CD4-positive, alpha-beta T cell treated with Interleukin-6 for 4 hours (primary cell): ENCODE data around the gene AXIN2.

ENCODE experiments used
- DNase-seq: peaks from one replicate; pipeline ENCODE4 v3.0.0-alpha.2; 2020; ENCODE audit warnings: mixed read lengths

The AXIN2 gene, protein sequence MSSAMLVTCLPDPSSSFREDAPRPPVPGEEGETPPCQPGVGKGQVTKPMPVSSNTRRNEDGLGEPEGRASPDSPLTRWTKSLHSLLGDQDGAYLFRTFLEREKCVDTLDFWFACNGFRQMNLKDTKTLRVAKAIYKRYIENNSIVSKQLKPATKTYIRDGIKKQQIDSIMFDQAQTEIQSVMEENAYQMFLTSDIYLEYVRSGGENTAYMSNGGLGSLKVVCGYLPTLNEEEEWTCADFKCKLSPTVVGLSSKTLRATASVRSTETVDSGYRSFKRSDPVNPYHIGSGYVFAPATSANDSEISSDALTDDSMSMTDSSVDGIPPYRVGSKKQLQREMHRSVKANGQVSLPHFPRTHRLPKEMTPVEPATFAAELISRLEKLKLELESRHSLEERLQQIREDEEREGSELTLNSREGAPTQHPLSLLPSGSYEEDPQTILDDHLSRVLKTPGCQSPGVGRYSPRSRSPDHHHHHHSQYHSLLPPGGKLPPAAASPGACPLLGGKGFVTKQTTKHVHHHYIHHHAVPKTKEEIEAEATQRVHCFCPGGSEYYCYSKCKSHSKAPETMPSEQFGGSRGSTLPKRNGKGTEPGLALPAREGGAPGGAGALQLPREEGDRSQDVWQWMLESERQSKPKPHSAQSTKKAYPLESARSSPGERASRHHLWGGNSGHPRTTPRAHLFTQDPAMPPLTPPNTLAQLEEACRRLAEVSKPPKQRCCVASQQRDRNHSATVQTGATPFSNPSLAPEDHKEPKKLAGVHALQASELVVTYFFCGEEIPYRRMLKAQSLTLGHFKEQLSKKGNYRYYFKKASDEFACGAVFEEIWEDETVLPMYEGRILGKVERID

DNA sequence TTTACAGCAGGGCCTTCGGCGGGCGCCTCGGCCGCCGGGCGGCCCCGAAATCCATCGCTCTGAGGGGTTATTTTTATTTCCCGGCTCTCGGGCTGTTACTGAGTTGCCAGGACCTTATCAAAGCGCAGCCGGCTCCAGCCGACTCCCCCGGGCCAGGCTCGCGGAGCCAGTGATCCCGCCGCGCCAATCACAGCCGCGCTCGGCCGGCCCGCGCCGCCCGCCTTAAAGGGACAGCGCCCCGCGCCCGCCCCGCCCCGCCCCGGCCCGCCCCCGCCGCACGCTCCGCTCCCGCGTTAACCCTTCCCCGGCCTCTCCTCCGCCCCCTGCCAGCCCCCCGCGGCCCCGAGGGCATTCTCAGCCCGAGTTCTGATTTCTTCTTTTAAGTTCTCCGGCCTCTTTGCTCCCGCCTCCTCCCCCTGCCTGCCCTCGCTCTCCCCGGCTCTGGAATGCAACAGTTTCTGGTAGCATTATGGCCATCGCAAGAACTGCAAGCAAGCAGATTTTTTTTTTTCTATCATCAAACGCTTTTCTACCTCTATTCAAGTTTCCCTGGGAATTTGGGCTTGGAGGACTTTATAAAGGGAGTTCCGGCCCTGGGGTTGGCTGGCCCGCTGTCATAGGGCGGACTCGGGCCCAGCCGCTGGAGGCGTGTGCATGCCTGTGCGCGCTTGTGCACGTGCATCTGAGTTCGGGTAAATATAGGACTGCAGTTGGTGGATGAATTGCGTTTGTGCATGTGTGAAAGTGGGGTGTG, at the start of gene AXIN2:
Gene AXIN2 (minus strand): TSS at position 197 of the 754 bp plus-strand sequence. CDS start 3,028 bp downstream, outside the sequence.
- peak; percentile 92 for DNase-seq

DNA sequence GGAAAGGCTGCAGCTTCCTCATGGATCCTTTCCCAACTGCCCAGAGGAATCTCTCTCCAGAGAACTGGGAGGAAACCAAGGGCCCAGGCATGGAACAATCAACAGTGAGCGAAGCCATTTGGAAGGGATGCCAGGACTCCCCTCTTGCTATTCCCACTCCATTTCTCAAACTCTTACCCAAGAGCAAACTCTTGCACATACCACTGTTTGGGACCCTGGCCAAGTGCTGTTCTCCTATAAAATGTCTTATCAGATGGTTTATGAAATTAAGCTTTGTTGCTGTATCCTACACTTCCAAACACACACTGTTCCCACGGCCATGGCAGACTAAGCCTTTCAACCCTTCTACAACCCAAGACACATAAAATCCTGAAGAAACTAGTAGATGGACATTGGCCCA, 48.3 kb upstream of the AXIN2 start:
- no peak for DNase-seq

DNA sequence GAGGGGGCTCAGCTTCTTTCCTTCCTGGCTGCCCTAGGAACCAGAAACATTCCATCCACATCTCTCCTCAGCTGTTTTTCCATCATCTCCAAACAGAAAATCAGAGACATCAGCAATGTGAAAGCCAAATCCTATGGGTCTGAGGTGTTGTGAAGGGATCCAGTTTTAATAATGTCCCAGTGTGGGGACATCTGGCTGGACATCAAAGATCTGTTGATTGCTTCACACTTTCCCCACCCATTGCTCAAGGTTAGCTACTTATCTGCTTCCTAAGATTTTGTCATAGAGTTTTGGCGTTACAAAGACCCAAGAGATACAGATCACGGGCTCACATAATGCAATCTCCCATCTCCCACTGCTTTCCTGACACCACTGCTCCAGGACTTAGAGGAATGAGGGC, 47.8 kb upstream of the AXIN2 start:
- DNase-seq, result no peak

DNA sequence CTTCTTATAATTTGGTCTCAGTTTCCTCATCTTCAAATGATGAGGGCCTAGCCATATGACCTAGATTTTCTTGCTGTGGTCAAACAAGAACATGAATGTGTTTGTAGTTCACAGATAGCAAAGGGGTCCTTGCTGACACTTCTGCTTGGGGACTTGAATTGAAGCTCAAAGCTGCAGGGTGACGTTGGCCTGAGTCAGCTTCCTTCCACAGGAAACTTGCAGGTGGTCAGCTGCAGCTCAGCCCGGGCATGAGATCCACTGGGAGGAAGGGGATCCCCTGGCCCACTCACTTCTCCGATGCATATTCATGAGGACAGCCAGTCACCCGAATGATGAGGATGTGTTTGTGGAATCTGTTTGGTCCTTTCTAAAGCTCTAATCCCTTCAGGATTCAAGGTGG, 42.6 kb upstream of the AXIN2 start:
- DNase-seq, result no peak

DNA sequence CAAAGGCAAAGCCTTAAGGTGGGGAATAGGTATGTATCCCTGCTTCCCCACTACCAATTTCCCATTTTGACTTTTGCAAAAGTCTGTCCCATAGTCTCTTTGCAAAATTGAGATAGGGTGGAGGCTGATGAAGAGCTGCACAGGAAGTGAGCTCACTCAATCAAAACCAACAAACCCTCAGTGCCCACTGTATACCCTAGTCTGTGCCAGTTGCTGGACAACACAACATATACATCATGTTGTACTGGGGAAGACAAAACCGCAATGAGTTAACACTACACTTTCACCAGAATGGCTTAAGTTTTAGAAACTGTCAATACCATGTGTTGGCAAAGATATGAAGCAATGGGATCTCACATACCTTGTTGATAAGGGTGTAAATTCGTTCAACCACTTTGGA, 40.4 kb upstream of the AXIN2 start:
- DNase-seq, result no peak

DNA sequence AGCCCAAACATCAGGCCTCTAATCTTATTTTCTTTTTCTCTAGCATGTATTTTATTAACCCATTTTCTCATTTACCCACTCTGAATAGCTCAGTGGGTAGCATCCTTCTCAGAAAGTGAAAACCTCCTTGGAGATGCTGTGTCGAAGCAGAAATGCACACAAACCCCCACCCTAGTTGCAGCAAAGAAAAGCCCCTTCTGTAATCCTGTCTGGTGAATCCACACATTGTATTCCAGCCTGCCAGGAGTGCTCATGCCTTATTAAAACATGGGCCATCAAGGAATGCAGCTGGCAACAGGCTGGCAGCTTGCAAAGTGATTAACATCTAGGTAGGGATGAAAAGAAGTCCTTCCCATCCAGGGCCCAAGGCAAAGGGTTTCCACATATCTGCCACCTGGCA, 39.7 kb upstream of the AXIN2 start:
- DNase-seq, result no peak

DNA sequence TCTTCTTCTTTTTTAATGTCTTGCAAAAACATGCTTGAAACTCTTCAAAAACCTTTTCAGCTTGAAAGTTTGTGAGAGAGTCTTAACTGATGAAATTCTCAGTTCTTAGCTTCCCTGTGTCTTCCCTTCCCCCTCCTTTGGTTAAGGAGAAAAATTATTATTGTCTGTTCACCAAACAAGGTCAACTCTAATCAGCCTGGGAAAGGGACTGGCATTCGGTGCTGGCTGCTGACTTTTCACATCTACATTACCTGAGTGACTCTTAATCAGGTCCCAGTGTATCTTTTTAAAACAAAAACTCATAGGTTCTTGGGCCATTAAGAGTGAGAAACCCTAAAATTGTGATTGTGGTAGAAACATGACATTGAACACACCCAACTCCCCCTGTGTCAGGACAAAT, 39.1 kb upstream of the AXIN2 start:
- no peak for DNase-seq

DNA sequence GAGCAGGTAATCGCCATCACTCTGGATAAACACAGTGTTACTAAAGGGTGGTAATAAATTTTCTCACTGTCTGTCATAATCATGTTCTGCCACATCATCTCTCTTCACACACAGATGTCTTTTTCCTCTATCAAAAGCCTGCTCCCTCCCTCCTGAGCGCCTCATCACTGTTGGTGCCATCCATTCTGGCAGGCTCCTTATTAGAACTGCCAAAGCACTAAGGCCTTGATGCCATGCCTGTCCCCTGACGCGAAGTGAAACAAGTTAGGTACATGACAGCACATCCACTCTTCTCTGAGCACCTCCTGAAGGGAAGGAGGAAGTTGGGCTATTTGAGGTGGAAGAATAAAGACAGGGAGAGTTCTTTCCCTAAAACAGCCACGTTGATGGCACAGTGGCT, 38.2 kb upstream of the AXIN2 start:
- no peak for DNase-seq

DNA sequence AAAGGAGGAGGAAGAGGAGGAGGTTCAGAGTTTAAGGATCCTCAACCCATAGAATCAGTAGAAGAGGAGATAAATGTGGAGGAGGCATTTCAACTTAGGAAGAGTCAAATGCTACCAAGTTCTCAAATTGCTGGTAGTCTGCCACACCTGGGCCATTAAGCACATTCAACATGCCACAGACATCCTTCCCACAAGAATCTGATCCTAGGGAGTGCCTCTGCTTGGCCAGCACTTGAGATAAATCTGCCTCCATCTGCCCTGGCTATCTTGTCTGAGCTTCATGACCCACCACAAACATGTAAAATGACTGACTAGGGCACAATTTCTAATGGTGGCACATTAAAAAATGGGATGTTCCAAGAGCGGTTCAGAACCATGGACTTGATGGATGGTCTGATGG, 37.3 kb upstream of the AXIN2 start:
- DNase-seq, result no peak

DNA sequence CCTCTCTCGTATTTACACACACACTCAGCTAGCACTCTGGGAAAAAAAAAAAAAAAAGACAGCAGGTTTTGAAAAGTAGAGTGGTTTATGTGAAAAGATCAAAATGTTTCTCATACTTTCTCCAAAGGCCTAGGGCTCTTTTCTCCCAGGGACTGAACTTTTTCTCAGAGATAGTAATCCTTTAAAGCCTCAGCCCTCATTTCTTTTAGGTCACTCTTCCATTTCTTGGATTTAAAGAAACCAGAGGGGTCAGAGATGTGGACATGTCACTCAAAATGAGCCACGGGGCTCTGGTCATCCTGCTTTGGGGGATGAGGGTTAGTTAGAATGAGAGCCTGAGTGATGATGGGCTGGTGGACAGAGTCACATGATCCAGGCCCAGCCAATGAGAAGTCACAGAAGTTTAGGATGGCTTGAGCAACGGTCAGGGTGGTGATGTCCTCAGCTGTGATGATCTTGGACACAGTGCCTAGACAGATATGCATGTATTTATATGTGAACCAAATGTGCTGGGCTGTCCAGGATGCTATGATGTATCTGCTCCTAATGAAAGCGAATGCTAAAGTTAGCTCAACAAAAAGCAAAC, 33.7 kb upstream of the AXIN2 start:
- DNase-seq, result no peak

DNA sequence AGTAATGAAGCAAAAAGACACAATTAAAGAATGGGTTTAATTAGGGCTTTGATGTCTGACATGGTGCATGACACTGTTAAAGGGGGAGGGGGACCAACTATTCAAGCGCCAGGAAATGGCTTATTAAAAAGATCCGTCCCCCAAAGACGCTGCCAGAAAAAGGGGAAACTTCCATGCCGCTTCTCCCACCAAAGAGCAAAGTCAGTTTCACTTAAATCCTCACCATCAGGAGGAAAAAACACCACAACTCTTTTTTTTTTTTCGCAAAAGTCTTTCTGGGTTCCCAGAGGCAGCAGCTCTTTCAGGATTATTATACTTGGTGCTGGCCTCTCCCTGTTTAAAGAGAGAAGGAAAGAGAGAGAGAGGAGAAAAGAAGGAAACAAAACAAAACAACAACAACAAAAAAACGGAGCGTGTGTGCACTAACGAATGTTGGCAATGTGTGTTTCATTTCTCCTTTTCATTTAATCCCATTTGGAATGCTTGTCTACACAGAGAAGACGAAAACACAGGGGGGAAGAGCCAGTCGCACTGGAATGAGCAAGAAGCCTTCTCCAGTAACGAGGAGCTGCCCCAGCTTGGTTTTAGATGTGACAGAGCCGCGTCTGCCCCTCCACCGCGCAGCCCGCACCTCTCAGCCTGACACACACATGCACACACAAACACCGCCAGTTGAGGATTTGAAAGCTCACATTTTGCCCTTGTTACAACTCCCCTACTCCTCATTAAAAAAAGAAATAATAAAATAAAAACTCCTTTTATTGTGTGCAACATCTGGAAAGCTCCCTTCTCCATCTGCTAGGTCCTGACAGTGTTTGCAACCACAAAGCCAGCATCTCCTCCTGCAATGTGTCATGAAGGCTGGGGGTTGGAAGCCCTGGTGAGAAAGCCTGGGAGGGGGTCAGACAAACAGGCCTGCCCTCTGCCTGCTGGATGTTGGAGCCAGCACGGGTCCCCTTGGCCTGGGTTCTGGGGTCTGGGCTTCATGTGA, 32.7 kb upstream of the AXIN2 start:
- peak; percentile 24 for DNase-seq

DNA sequence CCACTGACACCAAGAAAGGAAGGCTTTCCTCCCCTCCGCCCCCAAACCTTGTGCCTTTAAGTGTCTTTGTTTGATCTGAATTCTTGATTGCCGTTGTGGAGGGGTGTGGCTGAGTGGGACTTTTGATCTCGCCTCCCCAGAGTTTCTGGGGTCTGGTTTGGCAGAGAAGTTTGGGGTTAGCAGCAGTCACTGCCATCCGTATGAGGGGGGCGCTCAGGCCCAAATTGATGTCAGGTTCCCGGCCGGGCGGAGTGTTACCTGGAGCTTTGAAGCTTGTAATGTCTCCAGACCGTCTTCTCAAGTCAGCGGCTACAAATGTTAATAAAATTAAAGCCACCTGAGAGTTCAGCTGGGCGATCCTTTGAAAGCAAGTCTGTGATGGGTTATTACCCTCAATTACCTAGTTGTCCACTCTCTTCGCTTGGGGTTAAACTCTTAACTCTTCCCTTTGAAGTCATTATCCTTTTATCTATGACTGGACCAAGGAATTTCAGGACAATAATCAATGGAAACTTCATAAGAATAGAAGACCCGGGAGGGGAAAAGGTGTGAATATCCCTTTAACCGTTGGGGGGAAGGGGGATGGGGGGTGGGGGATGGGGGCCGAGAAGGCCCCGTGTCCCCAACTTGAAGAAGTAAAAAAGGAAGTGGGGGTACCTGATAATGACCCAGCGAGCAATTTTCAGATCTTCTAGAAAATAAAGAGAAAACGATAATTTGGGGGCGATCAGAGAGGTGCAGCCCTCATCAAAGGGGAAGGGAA, 31.8 kb upstream of the AXIN2 start:
- no peak for DNase-seq

DNA sequence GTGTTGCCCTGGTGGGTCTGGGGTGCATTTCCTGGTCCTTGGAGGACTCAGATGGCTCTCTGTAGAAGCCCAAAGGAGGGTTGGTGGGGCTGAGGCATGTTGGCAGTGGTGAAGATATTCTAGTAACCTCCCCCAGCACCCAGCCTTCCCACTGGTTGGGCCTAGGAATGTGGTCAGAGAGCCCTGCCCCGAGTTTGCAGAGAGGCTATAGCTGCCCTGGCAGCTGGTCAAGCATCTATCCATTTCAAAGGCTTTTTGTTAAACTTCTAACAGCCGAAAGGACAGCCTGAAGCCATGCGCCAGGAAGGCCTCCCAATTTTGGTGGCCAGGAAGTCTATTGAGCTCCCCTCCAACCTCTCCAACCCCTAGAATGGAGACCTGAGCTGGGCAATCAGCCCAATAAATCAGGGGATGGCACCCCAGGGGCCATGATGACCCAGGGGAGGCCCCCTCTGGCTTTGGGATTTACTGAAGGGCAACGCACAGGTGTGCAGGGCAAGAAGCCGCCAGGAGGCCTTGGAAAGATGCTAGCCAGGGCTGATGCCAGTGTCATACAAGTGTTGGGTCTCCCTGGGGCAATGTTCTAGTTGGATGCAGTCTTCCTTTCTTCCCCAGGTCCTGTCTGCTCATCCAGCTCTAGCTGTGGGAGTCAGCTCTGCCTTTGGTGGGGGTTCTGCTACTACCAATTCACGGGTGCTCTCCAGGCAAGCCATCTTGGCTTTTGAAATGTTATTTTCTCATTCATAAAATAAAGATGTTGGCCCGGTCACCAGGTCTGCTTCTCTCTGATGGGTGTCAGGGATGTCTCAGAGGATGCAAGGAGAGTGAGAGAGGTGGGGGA, 30.9 kb upstream of the AXIN2 start:
- DNase-seq, result no peak

DNA sequence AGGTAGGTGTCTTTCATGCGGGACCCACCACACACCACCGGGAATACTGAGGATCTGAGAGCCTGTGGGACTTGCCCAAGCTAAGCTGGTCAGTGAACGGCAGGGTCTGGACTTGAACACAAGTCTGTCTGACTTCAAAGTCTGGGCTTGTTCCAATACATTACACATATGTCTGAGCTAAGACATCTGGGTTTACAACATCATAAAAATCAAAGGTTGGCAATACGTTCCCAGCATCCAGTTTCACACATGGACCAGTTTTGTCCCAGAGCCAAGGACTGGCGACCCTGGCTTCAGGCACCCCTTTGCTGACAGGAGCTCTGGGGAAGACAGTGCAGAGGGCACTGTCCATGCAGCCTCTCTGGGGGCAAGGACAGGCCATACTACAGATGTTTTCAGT, 27.9 kb upstream of the AXIN2 start:
- DNase-seq, result no peak

DNA sequence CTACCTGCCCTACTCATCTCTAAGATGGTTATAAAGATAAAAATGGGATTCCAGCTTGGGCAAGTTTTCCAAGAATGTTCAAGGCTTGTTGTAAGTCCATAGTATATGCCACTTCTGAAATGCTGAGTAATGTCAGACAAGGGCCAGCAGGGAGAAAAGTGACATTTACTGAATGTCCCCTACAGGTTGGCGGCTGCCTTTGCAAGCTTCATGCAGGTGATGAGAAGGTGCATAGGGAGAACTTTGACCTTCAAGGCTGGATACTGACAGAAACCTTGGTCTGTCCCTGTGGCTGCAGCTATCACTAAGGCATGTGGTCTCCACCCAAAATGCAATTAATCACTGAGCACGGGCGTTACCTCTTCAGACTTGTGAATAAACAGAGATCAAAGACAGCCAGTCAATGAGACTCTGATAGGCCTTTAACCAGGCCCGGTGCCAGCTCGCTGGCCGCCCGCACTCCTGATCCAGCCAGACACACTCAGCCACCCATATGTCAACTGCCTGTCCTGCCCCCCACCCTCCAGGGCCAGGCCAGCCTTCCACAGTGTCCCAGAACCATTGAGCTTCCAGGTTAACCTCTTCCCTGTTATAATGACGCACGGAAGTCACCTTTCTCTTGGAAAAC, 26.8 kb upstream of the AXIN2 start:
- no peak for DNase-seq

DNA sequence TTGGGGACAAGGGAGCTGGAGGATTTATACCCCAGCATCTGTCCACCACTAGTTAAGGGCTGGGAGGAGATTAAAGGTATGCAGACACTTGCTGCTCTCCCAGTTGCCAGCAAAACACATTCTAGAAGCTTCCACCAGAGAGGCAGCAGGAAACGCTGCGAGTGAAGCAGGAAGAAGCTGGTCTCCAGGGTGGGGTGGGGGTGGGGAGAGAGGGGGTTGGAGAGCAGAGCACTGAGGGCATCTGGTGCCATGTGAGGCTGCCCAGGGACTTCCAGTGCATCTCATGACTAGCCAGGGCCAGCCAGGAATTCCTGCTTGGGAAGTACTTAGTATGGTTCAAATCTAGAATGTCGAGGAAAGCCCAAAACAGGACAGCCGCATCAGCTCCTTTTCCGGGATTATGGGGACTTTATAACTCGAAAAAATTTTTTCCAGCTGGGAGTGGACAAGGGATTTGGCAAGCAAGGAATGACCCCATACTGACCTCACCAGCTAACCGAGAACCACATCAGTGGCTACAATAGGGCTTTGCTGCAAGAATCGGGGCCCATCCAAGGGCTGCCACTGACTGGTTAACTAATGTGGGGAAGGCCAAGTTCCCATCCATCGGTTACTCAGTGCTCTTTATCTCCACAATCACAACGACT, 26.2 kb upstream of the AXIN2 start:
- DNase-seq, result peak; percentile 17

DNA sequence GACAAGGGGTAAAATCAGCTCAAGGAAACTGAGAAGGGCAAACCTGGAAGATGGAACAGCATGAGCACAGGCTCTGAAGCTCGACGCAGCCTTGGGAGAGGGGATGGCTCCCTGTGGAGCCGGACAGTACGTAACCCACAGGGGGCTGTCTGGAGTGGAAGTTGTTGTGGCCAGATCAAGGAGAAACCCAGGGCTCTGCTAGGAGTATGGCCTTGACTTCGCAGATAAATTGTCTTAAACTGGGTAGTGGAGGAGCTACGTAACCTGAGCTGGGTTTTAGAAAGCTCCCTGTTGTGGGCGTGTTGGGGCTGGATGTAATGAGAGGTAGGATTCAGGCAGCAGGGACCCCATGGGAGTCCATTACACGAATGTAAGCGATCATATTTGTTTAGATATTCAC, 25.5 kb upstream of the AXIN2 start:
- no peak for DNase-seq

DNA sequence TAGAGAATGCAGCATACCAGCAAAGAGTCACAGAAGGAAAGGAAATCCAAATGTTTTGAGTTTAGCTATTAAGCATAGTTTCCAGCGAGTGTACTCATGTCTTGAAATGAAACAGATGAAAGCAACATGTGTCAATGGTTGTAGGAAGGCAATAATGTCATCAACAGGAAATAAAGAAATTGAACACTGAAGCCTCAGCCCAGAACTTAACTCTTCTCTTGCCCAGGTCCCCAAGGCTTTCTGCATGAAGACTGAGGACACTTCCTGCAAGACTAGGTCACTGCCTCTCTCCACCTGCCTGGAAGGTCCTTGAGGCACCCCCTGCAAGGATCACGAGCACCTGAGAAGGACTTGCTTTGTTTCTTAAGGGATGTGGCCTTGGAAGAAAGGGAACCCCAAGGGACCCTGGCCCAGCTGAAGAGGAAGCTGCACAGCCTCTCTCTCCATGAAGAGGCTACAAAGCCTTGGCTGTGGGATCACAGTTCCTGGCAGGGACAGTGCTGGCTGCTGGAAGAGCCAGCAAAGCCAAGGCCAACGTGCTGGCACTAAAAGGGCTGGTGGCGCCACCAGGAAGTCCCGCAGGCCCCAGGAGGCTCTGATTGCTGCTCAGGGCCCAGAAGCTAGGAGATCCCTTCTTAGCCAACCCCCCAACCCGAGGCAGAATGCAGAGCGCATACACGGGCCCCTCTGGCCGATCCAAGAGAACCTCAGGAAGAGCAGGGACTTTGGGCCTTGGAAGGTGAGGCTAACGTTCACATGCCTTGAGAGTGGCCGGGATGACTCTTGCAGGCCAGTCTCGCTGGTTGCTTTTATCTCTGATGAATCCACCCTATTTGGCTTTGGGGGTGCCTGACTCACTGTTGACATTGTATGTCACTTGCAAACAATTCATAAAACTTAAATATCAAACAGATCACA, 23.4 kb upstream of the AXIN2 start:
- DNase-seq, result no peak
